Neural crest cell (in vitro differentiated cells): ENCODE measurements around the gene PIGR. TPM values are rescaled to one million over a fixed set of nuclear protein-coding genes. Genes with fewer than 3 reads are reported as not detected.

Experiments used
- DNase-seq: peaks from one replicate; pipeline ENCODE4 v3.0.0; 2021; ENCODE audit warnings: low read depth, mixed read lengths, low spot score
- H3K27ac Mint-ChIP-seq: one replicate; pipeline ENCODE4 v1.8.0; 2021; ENCODE audit warnings: mild to moderate bottlenecking, mixed read lengths; ENCODE audit not compliant: unreplicated experiment
- H3K27me3 Mint-ChIP-seq: 2 replicates; pipeline ENCODE4 v1.8.0; 2021; ENCODE audit warnings: low read depth, mild to moderate bottlenecking, mixed read lengths
- H3K36me3 Mint-ChIP-seq: 2 replicates; pipeline ENCODE4 v1.8.0; 2021; ENCODE audit warnings: low read depth, mild to moderate bottlenecking, mixed read lengths
- H3K4me1 Mint-ChIP-seq: 2 replicates; pipeline ENCODE4 v1.8.0; 2021; ENCODE audit warnings: mixed read lengths
- H3K4me3 Mint-ChIP-seq: one replicate; pipeline ENCODE4 v1.8.0; 2021; ENCODE audit warnings: mild to moderate bottlenecking, mixed read lengths
- H3K9me3 Mint-ChIP-seq: 2 replicates; pipeline ENCODE4 v1.8.0; 2021; ENCODE audit warnings: mixed read lengths
- CTCF ChIP-seq: fragments of 200-600 bp; sonication (generic); conservative IDR thresholded peaks from 2 replicates; pipeline ENCODE4 v1.5.0; 2021; ENCODE audit warnings: antibody characterized with exemption, mild to moderate bottlenecking
- total RNA-seq: library from RNA; stranded (reverse); gene quantifications from 2 replicates; pipeline ENCODE4 v1.2.1, GENCODE V29; 2021

Gene PIGR
- total RNA-seq, 1 donor from 2014 or later = not detected

DNA sequence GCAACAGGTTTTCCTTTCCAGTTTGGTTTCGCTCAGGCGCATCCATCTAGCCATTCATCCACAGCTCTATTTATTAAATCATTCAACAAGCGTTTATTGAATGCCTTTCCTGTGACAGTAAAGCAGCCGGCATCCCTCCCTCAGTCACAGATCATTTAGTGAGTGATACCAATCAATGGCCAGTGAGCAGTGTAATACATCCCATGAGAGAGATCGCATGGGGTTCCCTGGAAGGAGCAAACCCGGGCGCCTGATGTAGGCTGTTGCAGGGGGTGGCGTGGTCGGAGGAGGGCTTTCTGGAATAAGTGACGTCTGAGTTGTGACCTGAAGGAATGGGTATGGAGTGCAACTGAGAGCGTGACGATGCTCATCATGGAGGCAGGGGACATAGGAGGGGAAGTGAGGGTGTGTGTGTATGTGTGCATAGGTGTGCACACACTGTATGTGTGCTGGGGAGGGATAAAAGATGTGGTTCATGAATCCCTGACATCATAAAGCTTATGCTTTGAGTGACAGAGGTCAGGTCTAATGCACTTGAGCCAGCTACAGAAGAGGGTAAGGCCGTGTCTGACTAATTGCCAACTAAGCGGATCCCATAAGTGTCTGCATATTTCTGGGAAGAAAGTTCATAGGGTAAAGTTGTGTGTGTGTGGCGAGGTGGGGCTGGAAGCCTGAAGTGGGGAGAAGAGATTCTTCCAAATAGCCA is 31.1 kb downstream of the PIGR start:
- DNase-seq = no peak
- TF ChIP-seq CTCF = no peak
- no peaks in the 10 kb centered on the region for H3K9me3 Mint-ChIP-seq
- no peaks in the 10 kb centered on the region for H3K36me3 Mint-ChIP-seq
- no peaks in the 10 kb centered on the region for H3K4me1 Mint-ChIP-seq
- H3K4me3 Mint-ChIP-seq = no peak overlapping the region
- H3K27me3 Mint-ChIP-seq = peaks cover 60% of the 10 kb centered on the region
- H3K27ac Mint-ChIP-seq = no peak overlapping the region

DNA sequence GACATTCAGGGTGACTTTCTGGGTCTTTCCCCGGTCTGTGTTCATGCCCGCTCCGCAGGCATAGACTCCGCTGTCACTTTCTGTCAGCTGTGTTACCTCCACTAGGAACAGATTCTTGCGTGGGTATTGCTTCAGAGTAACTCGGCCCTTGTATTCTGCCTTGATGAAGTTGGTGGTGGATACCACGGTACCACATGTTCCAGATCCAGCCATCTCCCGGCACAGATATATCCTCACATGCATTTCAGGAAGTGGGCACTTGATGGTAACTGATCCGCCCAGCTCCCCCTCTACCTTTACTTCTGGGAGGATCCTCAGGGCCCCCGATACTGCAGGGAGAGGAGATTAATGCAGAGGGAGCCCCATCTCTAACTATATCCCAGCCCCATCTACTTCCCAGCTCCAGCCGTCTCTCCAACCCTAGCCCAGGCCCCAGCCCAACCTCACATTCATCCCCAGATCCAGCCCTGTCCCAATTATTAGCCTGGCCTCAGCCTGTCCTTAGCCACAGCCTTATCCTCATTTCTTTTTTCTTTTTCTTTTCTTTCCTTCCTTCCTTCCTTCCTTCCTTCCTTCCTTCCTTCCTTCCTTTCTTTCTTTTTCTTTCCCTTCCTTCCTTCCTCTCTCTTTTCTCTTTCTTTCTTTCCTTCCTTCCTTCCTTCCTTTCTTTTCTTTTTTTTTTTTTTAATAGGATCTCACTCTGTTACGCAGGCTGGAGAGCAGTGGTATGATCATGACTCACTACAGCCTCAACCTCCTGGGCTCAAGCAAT is 32.3 kb downstream of the PIGR start:
- Mint-ChIP-seq H3K27me3 (peaks cover 69% of the 10 kb centered on the region), H3K4me3 (no peak overlapping the region), H3K9me3 (no peaks in the 10 kb centered on the region), H3K27ac (no peak overlapping the region), H3K4me1 (no peaks in the 10 kb centered on the region), H3K36me3 (no peaks in the 10 kb centered on the region)
- TF ChIP-seq CTCF = no peak
- no peak for DNase-seq

DNA sequence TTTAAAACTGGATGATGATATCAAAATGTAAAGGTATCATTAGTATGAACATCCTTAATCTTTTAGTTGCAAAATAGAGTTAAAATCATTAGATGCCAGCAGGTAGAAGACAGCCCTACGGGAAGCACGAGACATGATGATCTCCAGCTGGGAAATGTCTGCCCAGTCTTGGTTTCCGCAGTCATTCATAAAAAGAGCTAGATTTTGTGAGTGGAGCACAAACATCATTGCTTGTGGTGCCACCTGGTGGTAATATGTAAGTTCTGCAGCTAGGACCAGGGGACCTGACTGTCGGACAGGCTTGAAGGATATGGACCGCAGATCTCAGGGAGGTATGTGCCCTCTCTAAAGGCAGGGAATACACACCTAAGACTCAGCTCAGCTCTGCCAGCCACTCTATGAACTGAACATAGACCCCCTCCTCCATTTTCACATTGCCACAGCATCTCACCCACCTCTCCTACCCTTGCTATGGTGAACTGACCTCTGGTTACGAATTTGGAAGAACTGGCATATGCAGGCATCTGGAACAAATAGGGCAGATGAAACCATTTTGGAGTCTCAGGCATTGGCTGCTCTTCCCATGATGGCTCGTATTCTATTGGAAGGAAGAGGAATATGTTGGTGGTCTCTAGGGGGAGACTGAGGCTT is 33.7 kb downstream of the PIGR start:
- no peak overlapping the region for H3K4me3 Mint-ChIP-seq
- H3K27ac Mint-ChIP-seq = no peak overlapping the region
- peak; percentile 86 for TF ChIP-seq CTCF
- DNase-seq = peak; percentile 56
- no peaks in the 10 kb centered on the region for H3K4me1 Mint-ChIP-seq
- H3K36me3 Mint-ChIP-seq = no peaks in the 10 kb centered on the region
- H3K27me3 Mint-ChIP-seq = peaks cover 81% of the 10 kb centered on the region
- H3K9me3 Mint-ChIP-seq = no peaks in the 10 kb centered on the region

- no peaks in the 10 kb centered on the region for H3K9me3 Mint-ChIP-seq
- TF ChIP-seq CTCF = peak; percentile 89
- H3K4me3 Mint-ChIP-seq = peak overlapping the region; percentile 73
- no peaks in the 10 kb centered on the region for H3K4me1 Mint-ChIP-seq
- H3K36me3 Mint-ChIP-seq = no peaks in the 10 kb centered on the region
- peaks cover 92% of the 10 kb centered on the region for H3K27me3 Mint-ChIP-seq
- no peak overlapping the region for H3K27ac Mint-ChIP-seq
- no peak for DNase-seq
Measured at GRCh38 chr1:206911064-206911663, 35.1 kb downstream of the PIGR start.

DNA sequence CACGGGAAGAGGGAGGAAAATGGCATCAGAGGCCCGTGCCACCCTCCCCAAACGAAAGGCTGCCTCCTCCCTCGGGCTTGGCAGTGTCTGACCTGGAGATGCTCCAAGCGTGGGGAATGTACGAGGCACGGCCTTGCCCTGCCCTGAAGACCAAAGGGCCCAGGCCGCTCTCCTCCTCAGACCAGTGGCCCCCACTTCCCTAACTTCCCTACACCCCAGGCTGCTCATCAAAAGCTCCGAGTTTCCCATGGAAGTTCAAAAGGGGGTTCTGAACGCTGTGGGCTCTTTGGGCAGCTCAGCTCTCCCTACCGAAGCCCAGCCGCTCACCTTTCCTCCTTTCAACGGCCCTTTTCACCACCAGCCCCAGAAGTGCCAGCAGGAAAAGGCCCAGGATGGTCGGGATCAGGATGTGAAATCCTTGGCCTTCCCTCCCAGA is 36.4 kb downstream of the PIGR start:
- Mint-ChIP-seq H3K4me1 (no peaks in the 10 kb centered on the region), H3K9me3 (no peaks in the 10 kb centered on the region), H3K36me3 (no peaks in the 10 kb centered on the region), H3K27me3 (peaks cover 92% of the 10 kb centered on the region), H3K4me3 (peak overlapping the region; percentile 64), H3K27ac (no peak overlapping the region)
- no peak for TF ChIP-seq CTCF
- no peak for DNase-seq
